ENCODE results near the gene MLX. TPM values are rescaled to one million over a fixed set of nuclear protein-coding genes. Genes with fewer than 3 reads are reported as not detected.

Gene MLX
- total RNA-seq, 1 experiment from 2014 or later: 45.3 TPM

- Histone ChIP-seq H3K4me2 (ENCODE audit: insufficient read depth, insufficient read length, low read length) (peak within 1 kb of the TSS; percentile 86), H4K91ac (ENCODE audit: insufficient read length, low read depth, low read length) (no peak within 1 kb of the TSS), H2AK5ac (ENCODE audit: insufficient read length, low read length) (no peak within 1 kb of the TSS), H2BK12ac (ENCODE audit: insufficient read length, low read depth, low read length) (no peak within 1 kb of the TSS), H2BK120ac (ENCODE audit: low read depth, low read length, poor library complexity, severe bottlenecking) (no peak within 1 kb of the TSS), H4K5ac (ENCODE audit: insufficient read length, low read depth, low read length) (no peak within 1 kb of the TSS), H4K8ac (replicated peaks; ENCODE audit: insufficient read length, low read depth, low read length) (no peak within 1 kb of the TSS), H3K79me1 (ENCODE audit: insufficient read depth, low read depth, low read length, poor library complexity, severe bottlenecking) (peaks cover 4% of the 10 kb centered on the region), H3K27me3 (ENCODE audit: insufficient read depth, low read length) (no peaks in the 10 kb centered on the region), H3K9ac (ENCODE audit: extremely low read depth, insufficient read length, low read length) (peak within 1 kb of the TSS; percentile 85), H2BK15ac (ENCODE audit: low read depth, low read length) (0 out of 2 replicates have a peak within 1 kb of the TSS, but pooled peaks have one; percentile 19), H3K79me2 (ENCODE audit: insufficient read depth, low read length) (peaks cover 4% of the 10 kb centered on the region; the same call in 1 of the 2 replicates), H3K4me1 (ENCODE audit: insufficient read depth, low read length) (no peaks in the 10 kb centered on the region), H2BK5ac (ENCODE audit: insufficient read length, low read length) (no peak within 1 kb of the TSS), H3K23me2 (ENCODE audit: insufficient read length, low read depth, low read length, poor library complexity, severe bottlenecking) (peaks cover 11% of the 10 kb centered on the region), H3K27ac (ENCODE audit: insufficient read length, low read depth, low read length) (no peak within 1 kb of the TSS), H3K18ac (ENCODE audit: insufficient read length, low read depth, low read length) (peak within 1 kb of the TSS; percentile 11), H3K23ac (ENCODE audit: insufficient read length, low read depth, low read length) (no peak within 1 kb of the TSS), H2AFZ (ENCODE audit: low read length) (no peak within 1 kb of the TSS), H3K4ac (ENCODE audit: low read depth, low read length) (no peak within 1 kb of the TSS), H4K20me1 (ENCODE audit: control insufficient read depth, insufficient read depth, insufficient read length) (no peaks in the 10 kb centered on the region), H3T11ph (ENCODE audit: low read length) (no peak within 1 kb of the TSS), H3K56ac (ENCODE audit: insufficient read length, low read depth, low read length) (no peak within 1 kb of the TSS), H2BK20ac (ENCODE audit: low read depth, low read length, poor library complexity, severe bottlenecking) (no peak within 1 kb of the TSS), H3K9me3 (ENCODE audit: control insufficient read depth, low read depth, low read length) (no peaks in the 10 kb centered on the region), H3K14ac (ENCODE audit: insufficient read depth, low read length) (0 out of 2 replicates have a peak within 1 kb of the TSS, but pooled peaks have one; percentile 19)
- Mint-ChIP-seq H3K27me3 (ENCODE audit: low read depth) (no peaks in the 10 kb centered on the region), H3K4me1 (peaks cover 14 to 20% of the 10 kb centered on the region in 2 experiments), H3K27ac (peak within 1 kb of the TSS; percentile 72 to 97 (median 88); a peak in 5 of 7 replicates), H3K9me3 (no peaks in the 10 kb centered on the region), H3K36me3 (ENCODE audit: insufficient read depth in 1 of 3, low read depth in 3 of 3) (peaks cover 3 to 26% (median 21%) of the 10 kb centered on the region in 3 experiments; a peak in 5 of 7 replicates), H3K4me3 (peak within 1 kb of the TSS; percentile 94 to 95)
- WGBS (ENCODE audit: extremely low coverage, insufficient read length, low lambda C conversion rate): no CpG with 5 or more reads among the region's 26 CpGs
- peak; percentile 99 for DNase-seq
- no peak for TF ChIP-seq CTCF (conservative IDR thresholded peaks at IDR 0.05)
These were observed 5.0 kb upstream of the MLX start, which contains the start of gene COASY for GRCh38 chr17:42561897-42562387. Gene COASY, plus strand, starts transcription at chr17:42562148. Its CDS starts 475 bp downstream, at chr17:42562623.
